H9 (cell line): ENCODE results near the gene MYO1E. TPM values are rescaled to one million over a fixed set of nuclear protein-coding genes. Genes with fewer than 3 reads are reported as not detected.

Experiments
- DNase-seq: peaks from one replicate; pipeline ENCODE4 v3.0.0-alpha.2; 2017
- H2AFZ ChIP-seq: one replicate; pipeline ENCODE4 v1.6.1; 2013; ENCODE audit warnings: mild to moderate bottlenecking, low read length, control low read depth, moderate library complexity
- H2AK5ac ChIP-seq: 2 replicates; pipeline ENCODE4 v1.6.1; 2013; ENCODE audit warnings: low read length, control low read depth, mixed read lengths; ENCODE audit not compliant: insufficient read length
- H2BK120ac ChIP-seq: one replicate; pipeline ENCODE4 v1.6.1; 2013; ENCODE audit warnings: low read depth, mild to moderate bottlenecking, low read length, control low read depth, inconsistent platforms; ENCODE audit not compliant: poor library complexity, severe bottlenecking
- H2BK12ac ChIP-seq: 2 replicates; pipeline ENCODE4 v1.6.1; 2013; ENCODE audit warnings: low read length, control low read depth, mixed read lengths, low read depth; ENCODE audit not compliant: insufficient read length
- H2BK15ac ChIP-seq: 2 replicates; pipeline ENCODE4 v1.6.1; 2013; ENCODE audit warnings: low read depth, low read length, control low read depth
- H2BK20ac ChIP-seq: one replicate; pipeline ENCODE4 v1.6.1; 2013; ENCODE audit warnings: low read depth, mild to moderate bottlenecking, low read length, control low read depth, inconsistent platforms; ENCODE audit not compliant: poor library complexity, severe bottlenecking
- H2BK5ac ChIP-seq: 2 replicates; pipeline ENCODE4 v1.6.1; 2013; ENCODE audit warnings: low read length, control low read depth, mixed read lengths; ENCODE audit not compliant: insufficient read length
- H3K14ac ChIP-seq: 2 replicates; pipeline ENCODE4 v1.6.1; 2013; ENCODE audit warnings: low read length, control low read depth; ENCODE audit not compliant: insufficient read depth
- H3K18ac ChIP-seq: 2 replicates; pipeline ENCODE4 v1.6.1; 2013; ENCODE audit warnings: low read depth, mild to moderate bottlenecking, mixed read lengths, low read length, control low read depth; ENCODE audit not compliant: insufficient read length
- H3K23ac ChIP-seq: 2 replicates; pipeline ENCODE4 v1.6.1; 2013; ENCODE audit warnings: low read length, control low read depth, mixed read lengths, low read depth; ENCODE audit not compliant: insufficient read length
- H3K23me2 ChIP-seq: 2 replicates; pipeline ENCODE4 v1.6.1; 2013; ENCODE audit warnings: low read depth, mild to moderate bottlenecking, mixed read lengths, low read length, control low read depth; ENCODE audit not compliant: insufficient read length, poor library complexity, severe bottlenecking
- H3K27ac ChIP-seq: 2 replicates; pipeline ENCODE4 v1.5.1; 2013; ENCODE audit warnings: low read length, control low read depth, mixed read lengths, low read depth; ENCODE audit not compliant: insufficient read length
- H3K27me3 ChIP-seq: 2 replicates; pipeline ENCODE4 v1.6.1; 2013; ENCODE audit warnings: low read length, control low read depth, inconsistent platforms; ENCODE audit not compliant: insufficient read depth
- H3K4ac ChIP-seq: 2 replicates; pipeline ENCODE4 v1.6.1; 2013; ENCODE audit warnings: low read depth, mild to moderate bottlenecking, control low read depth, inconsistent platforms, low read length, moderate library complexity
- H3K4me1 ChIP-seq: 2 replicates; pipeline ENCODE4 v1.6.1; 2013; ENCODE audit warnings: low read length, control low read depth, inconsistent platforms; ENCODE audit not compliant: insufficient read depth
- H3K4me2 ChIP-seq: 2 replicates; pipeline ENCODE4 v1.6.1; 2013; ENCODE audit warnings: low read length, control low read depth, mixed read lengths; ENCODE audit not compliant: insufficient read length, insufficient read depth
- H3K56ac ChIP-seq: 2 replicates; pipeline ENCODE4 v1.6.1; 2013; ENCODE audit warnings: low read depth, mild to moderate bottlenecking, mixed read lengths, low read length, control low read depth; ENCODE audit not compliant: insufficient read length
- H3K79me1 ChIP-seq: 2 replicates; pipeline ENCODE4 v1.6.1; 2013; ENCODE audit warnings: low read depth, mild to moderate bottlenecking, moderate library complexity, low read length, control low read depth, inconsistent platforms; ENCODE audit not compliant: insufficient read depth, poor library complexity, severe bottlenecking
- H3K79me2 ChIP-seq: 2 replicates; pipeline ENCODE4 v1.6.1; 2013; ENCODE audit warnings: low read length, control low read depth, inconsistent platforms; ENCODE audit not compliant: insufficient read depth
- H3K9ac ChIP-seq: 2 replicates; pipeline ENCODE4 v1.6.1; 2013; ENCODE audit warnings: low read length, control low read depth, mixed read lengths; ENCODE audit not compliant: insufficient read length; ENCODE audit errors: extremely low read depth
- H3K9me3 ChIP-seq: one replicate; pipeline ENCODE4 v1.6.1; 2013; ENCODE audit warnings: low read depth, low read length, inconsistent platforms; ENCODE audit not compliant: control insufficient read depth
- H3T11ph ChIP-seq: one replicate; pipeline ENCODE4 v1.6.1; 2013; ENCODE audit warnings: mild to moderate bottlenecking, low read length, control low read depth, inconsistent platforms
- H4K20me1 ChIP-seq: one replicate; pipeline ENCODE4 v1.6.1; 2013; ENCODE audit not compliant: control insufficient read depth, insufficient read length, insufficient read depth
- H4K5ac ChIP-seq: 2 replicates; pipeline ENCODE4 v1.6.1; 2013; ENCODE audit warnings: low read depth, mild to moderate bottlenecking, mixed read lengths, low read length, control low read depth; ENCODE audit not compliant: insufficient read length
- H4K8ac ChIP-seq: replicated peaks from 2 replicates; pipeline ENCODE4 v1.6.1; 2013; ENCODE audit warnings: low read length, control low read depth, mixed read lengths, low read depth; ENCODE audit not compliant: insufficient read length
- H4K91ac ChIP-seq: 2 replicates; pipeline ENCODE4 v1.6.1; 2013; ENCODE audit warnings: low read depth, mild to moderate bottlenecking, moderate library complexity, mixed read lengths, low read length, control low read depth; ENCODE audit not compliant: insufficient read length
- H3K27ac Mint-ChIP-seq, 3 experiments: 2 replicates in 2 of 3; 3 replicates in 1 of 3; pipeline ENCODE4 v1.8.0; 2020 to 2021; ENCODE audit warnings: mixed read lengths in 3 of 3, mild to moderate bottlenecking in 1 of 3, moderate library complexity in 1 of 3
- H3K27me3 Mint-ChIP-seq: 2 replicates; pipeline ENCODE4 v1.8.0; 2021; ENCODE audit warnings: low read depth, mild to moderate bottlenecking, moderate library complexity, mixed read lengths
- H3K36me3 Mint-ChIP-seq, 3 experiments: 2 replicates in 2 of 3; 3 replicates in 1 of 3; pipeline ENCODE4 v1.8.0; 2020 to 2021; ENCODE audit warnings: low read depth in 3 of 3, mixed read lengths in 3 of 3; ENCODE audit not compliant: insufficient read depth in 1 of 3
- H3K4me1 Mint-ChIP-seq, 2 experiments: 2 replicates each; pipeline ENCODE4 v1.8.0; 2020; ENCODE audit warnings: mixed read lengths in 2 of 2
- H3K4me3 Mint-ChIP-seq, 2 experiments: 2 replicates in 1 of 2; 3 replicates in 1 of 2; pipeline ENCODE4 v1.8.0; 2020 to 2021; ENCODE audit warnings: mild to moderate bottlenecking in 2 of 2, mixed read lengths in 2 of 2, moderate library complexity in 1 of 2
- H3K9me3 Mint-ChIP-seq, 2 experiments: 2 replicates in 1 of 2; 3 replicates in 1 of 2; pipeline ENCODE4 v1.8.0; 2020; ENCODE audit warnings: mild to moderate bottlenecking in 2 of 2, mixed read lengths in 2 of 2, moderate library complexity in 1 of 2
- CTCF ChIP-seq: fragments of 200-600 bp; sonication (generic); conservative IDR thresholded peaks from 3 replicates; pipeline ENCODE4 v1.8.0; 2021; ENCODE audit warnings: antibody characterized with exemption, mild to moderate bottlenecking
- WGBS: extraction: QIAGEN DNeasy Blood & Tissue Kit; methylation state at CpG from one replicate; pipeline ENCODE4 v1.1.7; 2013; ENCODE audit warnings: missing lambda C conversion rate, low lambda C conversion rate, mixed read lengths; ENCODE audit not compliant: insufficient read length; ENCODE audit errors: extremely low coverage; 5-methylcytosine and 5-hydroxymethylcytosine counted together
- total RNA-seq: library from RNA; stranded (reverse); gene quantifications from 2 replicates; pipeline ENCODE4 v1.2.1, GENCODE V29; 2021

Gene MYO1E
- total RNA-seq, 1 experiment from 2014 or later, result 235 TPM

GRCh38 chr15:59236394-59236793 lies 136.3 kb downstream of the MYO1E start:
- no peak for DNase-seq
- H3K4me1 Mint-ChIP-seq, result peaks cover 17 to 20% of the 10 kb centered on the region in 2 experiments
- H3K27me3 ChIP-seq, result no peaks in the 10 kb centered on the region

More at GRCh38 chr15:59236394-59236793, 136.3 kb downstream of the MYO1E start:
- Histone ChIP-seq H3K4ac (no peak overlapping the region), H2BK15ac (no peak overlapping the region), H3K14ac (no peak overlapping the region), H3K79me1 (no peaks in the 10 kb centered on the region), H2AK5ac (no peak overlapping the region), H2BK120ac (no peak overlapping the region), H4K5ac (no peak overlapping the region), H3K23me2 (no peaks in the 10 kb centered on the region), H3K27ac (no peak overlapping the region), H3K56ac (no peak overlapping the region), H3K4me1 (peaks cover 3% of the 10 kb centered on the region; the same call in 1 of the 2 replicates), H3K18ac (no peak overlapping the region), H3K23ac (no peak overlapping the region), H2AFZ (no peak overlapping the region), H3K9ac (no peak overlapping the region), H3K4me2 (no peak overlapping the region), H4K8ac (no peak overlapping the region), H3K9me3 (no peaks in the 10 kb centered on the region), H3K79me2 (no peaks in the 10 kb centered on the region), H2BK20ac (no peak overlapping the region), H4K20me1 (no peaks in the 10 kb centered on the region), H4K91ac (no peak overlapping the region), H2BK12ac (no peak overlapping the region), H3T11ph (no peak overlapping the region), H2BK5ac (no peak overlapping the region)
- H3K27ac Mint-ChIP-seq, result peak overlapping the region in 2 of 3 experiments; percentile 21 to 91; a peak in 4 of 7 replicates
- WGBS, result no CpG with 5 or more reads among the region's 1 CpG
- H3K4me3 Mint-ChIP-seq, result no peak overlapping the region
- H3K36me3 Mint-ChIP-seq, result peaks cover 2 to 12% (median 11%) of the 10 kb centered on the region in 3 experiments
- no peaks in the 10 kb centered on the region for H3K9me3 Mint-ChIP-seq
- no peaks in the 10 kb centered on the region for H3K27me3 Mint-ChIP-seq
- no peak for TF ChIP-seq CTCF
